HepG2 (cell line): ENCODE results near the gene KSR1. TPM values are rescaled to one million over a fixed set of nuclear protein-coding genes. Genes with fewer than 3 reads are reported as not detected.

Experiments used
- ETV6 ChIP-seq: sonication (generic); formaldehyde crosslinking; conservative IDR thresholded peaks from 2 replicates; pipeline ENCODE4 v1.4.0; 2020; ENCODE audit warnings: missing genetic modification reagents
- HES4 ChIP-seq: sonication (generic); formaldehyde crosslinking; IDR thresholded peaks from 2 replicates; pipeline ENCODE4 v1.9.0; 2021; ENCODE audit warnings: mild to moderate bottlenecking, missing genetic modification reagents, borderline replicate concordance
- HMGA1 ChIP-seq: sonication (generic); formaldehyde crosslinking; conservative IDR thresholded peaks from 2 replicates; pipeline ENCODE4 v1.4.0; 2020; ENCODE audit warnings: missing genetic modification reagents
- MIXL1 ChIP-seq: IDR thresholded peaks from 2 replicates; pipeline ENCODE4 v1.6.1; 2016
- NR2C2 ChIP-seq: sonication (generic); formaldehyde crosslinking; IDR thresholded peaks from 2 replicates; pipeline ENCODE4 v1.4.0; 2020; ENCODE audit warnings: missing genetic modification reagents, mild to moderate bottlenecking, moderate library complexity, borderline replicate concordance
- SALL2 ChIP-seq: sonication (generic); formaldehyde crosslinking; IDR thresholded peaks from 2 replicates; pipeline ENCODE4 v1.8.1; 2023; ENCODE audit warnings: mild to moderate bottlenecking, missing genetic modification reagents, inconsistent platforms
- SAP130 ChIP-seq: IDR thresholded peaks from 2 replicates; pipeline ENCODE4 v1.6.1; 2016; ENCODE audit warnings: low read depth
- TAF15 ChIP-seq: fragments of 200-400 bp; formaldehyde crosslinking; IDR thresholded peaks from one replicate; pipeline ENCODE4 v1.6.1; 2018; ENCODE audit warnings: mild to moderate bottlenecking, low read depth, low read length; ENCODE audit not compliant: poor library complexity, severe bottlenecking
- TCF7L2 ChIP-seq: IDR thresholded peaks from 2 replicates; pipeline ENCODE4 v1.6.1; 2011; ENCODE audit warnings: mild to moderate bottlenecking, low read depth, low read length, moderate library complexity
- ZBTB46 ChIP-seq: sonication (generic); formaldehyde crosslinking; IDR thresholded peaks from 2 replicates; pipeline ENCODE4 v1.4.0; 2020; ENCODE audit warnings: mild to moderate bottlenecking, missing genetic modification reagents, borderline replicate concordance
- ZNF136 ChIP-seq: sonication (generic); formaldehyde crosslinking; IDR thresholded peaks from 2 replicates; pipeline ENCODE4 v1.8.1; 2022; ENCODE audit warnings: low read depth, mild to moderate bottlenecking, moderate library complexity, missing genetic modification reagents
- ZNF296 ChIP-seq: sonication (generic); formaldehyde crosslinking; conservative IDR thresholded peaks from 2 replicates; pipeline ENCODE4 v1.5.0; 2020; ENCODE audit warnings: mild to moderate bottlenecking, missing genetic modification reagents
- ZNF350 ChIP-seq: sonication (generic); formaldehyde crosslinking; IDR thresholded peaks from 2 replicates; pipeline ENCODE4 v1.4.0; 2020; ENCODE audit warnings: mild to moderate bottlenecking, low read depth, missing genetic modification reagents, borderline replicate concordance
- ZNF781 ChIP-seq: sonication (generic); formaldehyde crosslinking; IDR thresholded peaks from 2 replicates; pipeline ENCODE4 v1.5.1; 2020; ENCODE audit warnings: borderline replicate concordance, mild to moderate bottlenecking, missing genetic modification reagents; ENCODE audit errors: not compliant biosample characterization
- ZNF878 ChIP-seq: sonication (generic); formaldehyde crosslinking; IDR thresholded peaks from 2 replicates; pipeline ENCODE4 v1.8.1; 2023; ENCODE audit warnings: mild to moderate bottlenecking, missing genetic modification reagents, moderate library complexity
- polyA plus RNA-seq, 8 experiments: library from polyadenylated mRNA; depleted of rRNA in 3 of 8; stranded (reverse) in 7 of 8; unstranded in 1 of 8; fragments of >200 nt; fragmentation: Illumina TruSeq in 4 of 8; extraction: Trizol in 4 of 8; gene quantifications; 2 replicates each; pipeline versions ENCODE4 v1.2.1 to v1.2.3, GENCODE V29; 2011 to 2016; ENCODE audit warnings: low read depth in 4 of 8, missing spikeins in 1 of 8, mixed read lengths in 1 of 8; ENCODE audit not compliant: insufficient read depth in 1 of 8
- total RNA-seq, 5 experiments: library from RNA; depleted of rRNA; stranded (reverse); fragments of >200 nt; fragmentation: Illumina TruSeq; extraction: Trizol; gene quantifications; 2 replicates each; pipeline ENCODE4 v1.2.3, GENCODE V29; 2016; ENCODE audit warnings: low read depth in 1 of 5
- TF ChIP-seq, protein P1 (sequence below), 2 experiments: sonication (generic) in 1 of 2; formaldehyde crosslinking in 1 of 2; IDR thresholded peaks; 2 replicates each; pipeline versions ENCODE4 v1.5.1 to v1.6.1; 2011 to 2020; ENCODE audit warnings: borderline replicate concordance in 1 of 2, low read depth in 1 of 2, low read length in 1 of 2, mild to moderate bottlenecking in 1 of 2, missing genetic modification reagents in 1 of 2, moderate library complexity in 1 of 2
- TF ChIP-seq, protein P2 (sequence below): sonication (generic); formaldehyde crosslinking; IDR thresholded peaks from 2 replicates; pipeline ENCODE4 v1.8.1; 2023; ENCODE audit warnings: missing genetic modification reagents, inconsistent platforms, borderline replicate concordance
- TF ChIP-seq, protein P3 (sequence below): IDR thresholded peaks from 2 replicates; pipeline ENCODE4 v1.6.1; 2018; ENCODE audit warnings: missing genetic modification reagents, mild to moderate bottlenecking, missing compliant biosample characterization
- TF ChIP-seq, protein P4 (sequence below): sonication (generic); formaldehyde crosslinking; IDR thresholded peaks from 2 replicates; pipeline ENCODE4 v1.8.0; 2022; ENCODE audit warnings: missing genetic modification reagents, low read depth, mild to moderate bottlenecking, borderline replicate concordance
- TF ChIP-seq, protein P5 (sequence below): sonication (generic); formaldehyde crosslinking; IDR thresholded peaks from 2 replicates; pipeline ENCODE4 v1.5.0; 2020; ENCODE audit warnings: mild to moderate bottlenecking, missing genetic modification reagents

Gene KSR1
- total and polyA plus RNA-seq, 2 of the 13 experiments (the other 11 are each of a cell fraction or from before 2014, with no cell fraction given), result 10.1 to 16.6 TPM

- TF ChIP-seq, protein P1, sequence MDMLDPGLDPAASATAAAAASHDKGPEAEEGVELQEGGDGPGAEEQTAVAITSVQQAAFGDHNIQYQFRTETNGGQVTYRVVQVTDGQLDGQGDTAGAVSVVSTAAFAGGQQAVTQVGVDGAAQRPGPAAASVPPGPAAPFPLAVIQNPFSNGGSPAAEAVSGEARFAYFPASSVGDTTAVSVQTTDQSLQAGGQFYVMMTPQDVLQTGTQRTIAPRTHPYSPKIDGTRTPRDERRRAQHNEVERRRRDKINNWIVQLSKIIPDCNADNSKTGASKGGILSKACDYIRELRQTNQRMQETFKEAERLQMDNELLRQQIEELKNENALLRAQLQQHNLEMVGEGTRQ (IDR thresholded peaks at IDR 0.05; ENCODE audit: low read depth, low read length), result no peak
- TF ChIP-seq, protein P1 (CRISPR knock-in tag; IDR thresholded peaks at IDR 0.05; ENCODE audit: borderline replicate concordance), result no peak
- TF ChIP-seq, protein P2, sequence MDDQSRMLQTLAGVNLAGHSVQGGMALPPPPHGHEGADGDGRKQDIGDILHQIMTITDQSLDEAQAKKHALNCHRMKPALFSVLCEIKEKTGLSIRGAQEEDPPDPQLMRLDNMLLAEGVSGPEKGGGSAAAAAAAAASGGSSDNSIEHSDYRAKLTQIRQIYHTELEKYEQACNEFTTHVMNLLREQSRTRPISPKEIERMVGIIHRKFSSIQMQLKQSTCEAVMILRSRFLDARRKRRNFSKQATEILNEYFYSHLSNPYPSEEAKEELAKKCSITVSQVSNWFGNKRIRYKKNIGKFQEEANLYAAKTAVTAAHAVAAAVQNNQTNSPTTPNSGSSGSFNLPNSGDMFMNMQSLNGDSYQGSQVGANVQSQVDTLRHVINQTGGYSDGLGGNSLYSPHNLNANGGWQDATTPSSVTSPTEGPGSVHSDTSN (CRISPR knock-in tag), result no peak
- TF ChIP-seq, protein P3, sequence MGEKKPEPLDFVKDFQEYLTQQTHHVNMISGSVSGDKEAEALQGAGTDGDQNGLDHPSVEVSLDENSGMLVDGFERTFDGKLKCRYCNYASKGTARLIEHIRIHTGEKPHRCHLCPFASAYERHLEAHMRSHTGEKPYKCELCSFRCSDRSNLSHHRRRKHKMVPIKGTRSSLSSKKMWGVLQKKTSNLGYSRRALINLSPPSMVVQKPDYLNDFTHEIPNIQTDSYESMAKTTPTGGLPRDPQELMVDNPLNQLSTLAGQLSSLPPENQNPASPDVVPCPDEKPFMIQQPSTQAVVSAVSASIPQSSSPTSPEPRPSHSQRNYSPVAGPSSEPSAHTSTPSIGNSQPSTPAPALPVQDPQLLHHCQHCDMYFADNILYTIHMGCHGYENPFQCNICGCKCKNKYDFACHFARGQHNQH (CRISPR knock-in tag), result no peak; the same call in 1 of the 2 replicates
- TF ChIP-seq HES4 (no peak), ZNF781 (CRISPR knock-in tag) (no peak), TAF15 (no peak), ETV6 (CRISPR knock-in tag) (no peak), SAP130 (CRISPR knock-in tag) (peak; percentile 7), ZNF878 (CRISPR knock-in tag) (no peak), ZNF136 (CRISPR knock-in tag) (no peak), TCF7L2 (no peak), HMGA1 (CRISPR knock-in tag) (no peak), ZNF296 (CRISPR knock-in tag) (no peak), ZBTB46 (CRISPR knock-in tag) (no peak), ZNF350 (CRISPR knock-in tag) (no peak; the same call in 1 of the 2 replicates), MIXL1 (CRISPR knock-in tag) (no peak), NR2C2 (CRISPR knock-in tag) (no peak), SALL2 (CRISPR knock-in tag) (0 out of 2 replicates have a peak, but pooled peaks have one; percentile 50)
- TF ChIP-seq, protein P4, sequence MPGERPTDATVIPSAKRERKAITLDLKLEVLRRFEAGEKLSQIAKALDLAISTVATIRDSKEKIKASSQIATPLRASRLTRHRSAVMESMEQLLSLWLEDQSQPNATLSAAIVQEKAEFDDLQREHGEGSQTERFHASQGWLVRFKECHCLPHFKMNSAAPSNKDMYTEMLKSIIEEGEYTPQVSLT (CRISPR knock-in tag), result no peak
- TF ChIP-seq, protein P5, sequence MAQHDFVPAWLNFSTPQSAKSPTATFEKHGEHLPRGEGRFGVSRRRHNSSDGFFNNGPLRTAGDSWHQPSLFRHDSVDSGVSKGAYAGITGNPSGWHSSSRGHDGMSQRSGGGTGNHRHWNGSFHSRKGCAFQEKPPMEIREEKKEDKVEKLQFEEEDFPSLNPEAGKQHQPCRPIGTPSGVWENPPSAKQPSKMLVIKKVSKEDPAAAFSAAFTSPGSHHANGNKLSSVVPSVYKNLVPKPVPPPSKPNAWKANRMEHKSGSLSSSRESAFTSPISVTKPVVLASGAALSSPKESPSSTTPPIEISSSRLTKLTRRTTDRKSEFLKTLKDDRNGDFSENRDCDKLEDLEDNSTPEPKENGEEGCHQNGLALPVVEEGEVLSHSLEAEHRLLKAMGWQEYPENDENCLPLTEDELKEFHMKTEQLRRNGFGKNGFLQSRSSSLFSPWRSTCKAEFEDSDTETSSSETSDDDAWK, result no peak
Observed at GRCh38 chr17:27496437-27496943, 40.2 kb downstream of the KSR1 start (continued).
